Measurements from ENCODE around the gene CLASP2.

DNA sequence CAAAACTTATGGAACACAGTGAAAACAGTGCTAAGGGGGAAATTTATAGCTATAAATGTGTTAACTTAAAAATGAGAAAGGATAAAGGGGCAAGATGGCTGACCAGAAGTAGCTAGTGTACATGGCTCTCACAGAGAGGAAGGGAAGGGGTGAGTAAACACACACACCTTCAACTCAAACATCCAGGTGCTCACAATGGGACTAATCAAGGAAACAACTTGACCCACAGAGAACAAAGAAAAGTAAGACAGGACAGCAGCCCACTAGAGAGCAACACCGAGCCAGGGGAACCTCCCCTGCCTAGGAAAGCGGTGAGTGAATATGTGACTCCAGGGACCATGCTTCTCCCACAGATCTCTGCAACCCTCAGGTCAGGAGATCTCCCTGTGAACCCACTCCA is 192.8 kb downstream of the CLASP2 start:
- TF ChIP-seq, protein P1, sequence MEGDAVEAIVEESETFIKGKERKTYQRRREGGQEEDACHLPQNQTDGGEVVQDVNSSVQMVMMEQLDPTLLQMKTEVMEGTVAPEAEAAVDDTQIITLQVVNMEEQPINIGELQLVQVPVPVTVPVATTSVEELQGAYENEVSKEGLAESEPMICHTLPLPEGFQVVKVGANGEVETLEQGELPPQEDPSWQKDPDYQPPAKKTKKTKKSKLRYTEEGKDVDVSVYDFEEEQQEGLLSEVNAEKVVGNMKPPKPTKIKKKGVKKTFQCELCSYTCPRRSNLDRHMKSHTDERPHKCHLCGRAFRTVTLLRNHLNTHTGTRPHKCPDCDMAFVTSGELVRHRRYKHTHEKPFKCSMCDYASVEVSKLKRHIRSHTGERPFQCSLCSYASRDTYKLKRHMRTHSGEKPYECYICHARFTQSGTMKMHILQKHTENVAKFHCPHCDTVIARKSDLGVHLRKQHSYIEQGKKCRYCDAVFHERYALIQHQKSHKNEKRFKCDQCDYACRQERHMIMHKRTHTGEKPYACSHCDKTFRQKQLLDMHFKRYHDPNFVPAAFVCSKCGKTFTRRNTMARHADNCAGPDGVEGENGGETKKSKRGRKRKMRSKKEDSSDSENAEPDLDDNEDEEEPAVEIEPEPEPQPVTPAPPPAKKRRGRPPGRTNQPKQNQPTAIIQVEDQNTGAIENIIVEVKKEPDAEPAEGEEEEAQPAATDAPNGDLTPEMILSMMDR (IDR thresholded peaks at IDR 0.05; ENCODE audit: insufficient read depth, low read depth, low read length), result no peak
- TF ChIP-seq EZH2 (IDR thresholded peaks at IDR 0.05; ENCODE audit: insufficient read depth, low read length), result no peak
